ENCODE measurements around the gene LRRIQ1.

GRCh38 chr12:85065837-85066482, 29.8 kb downstream of the LRRIQ1 start:
- TF ChIP-seq YY1 (IDR thresholded peaks at IDR 0.05; ENCODE audit: insufficient read depth, insufficient read length) (no peak), ZNF274 (IDR thresholded peaks at IDR 0.05; ENCODE audit: low read depth, low read length) (no peak), SUZ12 (IDR thresholded peaks at IDR 0.05; ENCODE audit: extremely low read depth, insufficient read depth, insufficient read length) (no peak)

All from NT2/D1 (cell line).